Common myeloid progenitor, CD34-positive (primary cell): ENCODE results near the gene CNN2.

Experiments
- CTCF ChIA-PET: fragments of 350-600 bp; sonication (Branson Sonifier 250); formaldehyde crosslinking; loops from one replicate; lab custom pipeline; 2021; ENCODE audit warnings: antibody characterized with exemption; lab: Charles Lee
- POLR2A ChIA-PET: fragments of 350-600 bp; sonication (Branson Sonifier 250); formaldehyde crosslinking; loops from one replicate; lab custom pipeline; 2021; ENCODE audit warnings: antibody characterized with exemption; lab: Charles Lee
- DNase-seq, 3 donors: peaks; one replicate each; pipeline versions ENCODE4 v3.0.0 to v3.0.0-alpha.2; 2013
- H3K27ac ChIP-seq, 2 experiments: 1 replicate in 1 of 2; 2 replicates in 1 of 2; pipeline ENCODE4 v1.7.0; 2013; ENCODE audit warnings: inconsistent platforms in 2 of 2, low read length in 2 of 2, mild to moderate bottlenecking in 2 of 2, low read depth in 1 of 2, moderate library complexity in 1 of 2; ENCODE audit not compliant: severe bottlenecking in 2 of 2, insufficient read depth in 1 of 2, poor library complexity in 1 of 2
- H3K27me3 ChIP-seq, 5 experiments: replicated peaks in 2 of 5; 1 replicate in 3 of 5; 2 replicates in 2 of 5; pipeline versions ENCODE4 v1.6.1 to v1.7.0; 2013; ENCODE audit warnings: low read length in 4 of 5, mild to moderate bottlenecking in 2 of 5, moderate library complexity in 2 of 5, inconsistent platforms in 1 of 5; ENCODE audit not compliant: insufficient read depth in 5 of 5, control insufficient read depth in 4 of 5
- H3K36me3 ChIP-seq, 4 experiments: 1 replicate in 2 of 4; 2 replicates in 2 of 4; pipeline versions ENCODE4 v1.6.1 to v1.7.0; 2013; ENCODE audit warnings: low read length in 3 of 4, control low read depth in 1 of 4, mild to moderate bottlenecking in 1 of 4; ENCODE audit not compliant: control insufficient read depth in 4 of 4, insufficient read depth in 4 of 4
- H3K4me1 ChIP-seq, 4 experiments: 1 replicate in 3 of 4; 2 replicates in 1 of 4; pipeline versions ENCODE4 v1.6.1 to v1.7.1; 2013; ENCODE audit warnings: low read length in 3 of 4, mild to moderate bottlenecking in 3 of 4, control low read depth in 1 of 4, inconsistent platforms in 1 of 4, moderate library complexity in 1 of 4; ENCODE audit not compliant: control insufficient read depth in 4 of 4, insufficient read depth in 4 of 4; ENCODE audit errors: control extremely low read depth in 1 of 4
- H3K4me3 ChIP-seq, 7 experiments: 1 replicate in 4 of 7; 2 replicates in 3 of 7; pipeline versions ENCODE4 v1.5.1 to v1.7.0; 2013; ENCODE audit warnings: mild to moderate bottlenecking in 7 of 7, low read length in 6 of 7, moderate library complexity in 6 of 7, inconsistent platforms in 2 of 7, low read depth in 2 of 7, control low read depth in 1 of 7; ENCODE audit not compliant: insufficient read depth in 4 of 7, control insufficient read depth in 1 of 7; ENCODE audit errors: extremely low read depth in 1 of 7
- H3K9me3 ChIP-seq, 5 experiments: 1 replicate in 4 of 5; 2 replicates in 1 of 5; pipeline versions ENCODE4 v1.6.1 to v1.7.1; 2013; ENCODE audit warnings: low read length in 4 of 5, mild to moderate bottlenecking in 2 of 5, inconsistent platforms in 1 of 5, low read depth in 1 of 5, moderate library complexity in 1 of 5; ENCODE audit not compliant: control insufficient read depth in 4 of 5, insufficient read depth in 2 of 5; ENCODE audit errors: control extremely low read depth in 1 of 5
- WGBS: methylation state at CpG from one replicate; pipeline ENCODE4 v1.1.5; 2013; ENCODE audit not compliant: insufficient coverage; 5-methylcytosine and 5-hydroxymethylcytosine counted together

Gene CNN2

GRCh38 chr19:1055886-1056620 lies 29.6 kb downstream of the CNN2 start:
- H3K36me3 ChIP-seq = peaks cover 0 to 43% (median 27%) of the 10 kb centered on the region in 4 experiments
- no peak overlapping the region for H3K27ac ChIP-seq
- CTCF ChIA-PET = interaction anchor here (1.0 to 1.7 kb wide), 3 partner anchors 9 to 15 kb away, joined by 3 to 11 read pairs (median 3); partner anchors contain the start of gene ARHGAP45
- no peak for DNase-seq
- WGBS = 99% methylated on average over 18 of the region's 20 CpGs
- peaks cover 0 to 40% (median 36%) of the 10 kb centered on the region in 5 experiments for H3K9me3 ChIP-seq
- no peaks in the 10 kb centered on the region for H3K4me1 ChIP-seq
- POLR2A ChIA-PET = interaction anchor here (1.6 kb wide), 1 partner anchor 35 kb away, joined by 3 read pairs; the partner anchor contains the start of genes RNU6-2 and TMEM259
- H3K4me3 ChIP-seq = no peak overlapping the region
- no peaks in the 10 kb centered on the region for H3K27me3 ChIP-seq

- 50% methylated on average over 2 of the region's 3 CpGs for WGBS
- ChIA-PET CTCF (interaction anchor here (1.0 to 1.7 kb wide), 3 partner anchors 8 to 16 kb away, joined by 3 to 11 read pairs (median 3); partner anchors contain the start of gene ARHGAP45), POLR2A (interaction anchor here (0.6 to 1.6 kb wide), 2 partner anchors 20 to 36 kb away, joined by 3 read pairs; partner anchors contain the start of genes RNU6-2 and TMEM259)
- Histone ChIP-seq H3K27me3 (no peaks in the 10 kb centered on the region), H3K4me3 (no peak overlapping the region), H3K36me3 (peaks cover 0 to 43% (median 28%) of the 10 kb centered on the region in 4 experiments), H3K9me3 (peaks cover 0 to 40% (median 36%) of the 10 kb centered on the region in 5 experiments), H3K4me1 (no peaks in the 10 kb centered on the region), H3K27ac (no peak overlapping the region)
- peak; percentile 75 to 83 (median 82) for DNase-seq
Measured at GRCh38 chr19:1057176-1057855, 30.9 kb downstream of the CNN2 start.

- Histone ChIP-seq H3K27ac (no peak overlapping the region), H3K4me1 (no peaks in the 10 kb centered on the region), H3K9me3 (peaks cover 0 to 40% (median 36%) of the 10 kb centered on the region in 5 experiments), H3K36me3 (peaks cover 0 to 43% (median 28%) of the 10 kb centered on the region in 4 experiments), H3K27me3 (no peaks in the 10 kb centered on the region), H3K4me3 (no peak overlapping the region)
- DNase-seq = no peak
- ChIA-PET POLR2A (no interaction called here), CTCF (interaction anchor here (1.5 kb wide), 1 partner anchor 18 kb away, joined by 4 read pairs; no protein-coding TSS in a partner anchor)
- 100% methylated on average over 5 of the region's 5 CpGs for WGBS
Measured at GRCh38 chr19:1058112-1058511, 31.7 kb downstream of the CNN2 start.

- ChIA-PET CTCF (interaction anchor here (0.6 to 0.7 kb wide), 3 partner anchors 60 to 197 kb away, joined by 3 read pairs; partner anchors contain the start of gene GRIN3B), POLR2A (no interaction called here)
- no peaks in the 10 kb centered on the region for H3K27me3 ChIP-seq
- DNase-seq = no peak
- peaks cover 0 to 38% (median 32%) of the 10 kb centered on the region in 5 experiments for H3K9me3 ChIP-seq
- 93% methylated on average over 5 of the region's 5 CpGs for WGBS
- no peak overlapping the region for H3K4me3 ChIP-seq
- H3K4me1 ChIP-seq = peaks cover 0 to 14% (median 10%) of the 10 kb centered on the region in 4 experiments
- no peak overlapping the region for H3K27ac ChIP-seq
- H3K36me3 ChIP-seq = peaks cover 0 to 30% (median 22%) of the 10 kb centered on the region in 4 experiments
Measured at GRCh38 chr19:1060689-1061088, 34.3 kb downstream of the CNN2 start.

- DNase-seq = no peak
- WGBS = 98% methylated on average over 20 of the region's 20 CpGs
- Histone ChIP-seq H3K9me3 (peaks cover 0 to 26% (median 19%) of the 10 kb centered on the region in 5 experiments), H3K4me1 (peaks cover 0 to 27% (median 21%) of the 10 kb centered on the region in 4 experiments), H3K4me3 (no peak overlapping the region), H3K27me3 (no peaks in the 10 kb centered on the region), H3K27ac (no peak overlapping the region), H3K36me3 (peaks cover 0 to 18% (median 10%) of the 10 kb centered on the region in 4 experiments)
- CTCF ChIA-PET = no interaction called here
- POLR2A ChIA-PET = no interaction called here
Measured at GRCh38 chr19:1061987-1062386, 35.6 kb downstream of the CNN2 start.

GRCh38 chr19:1062387-1063029 lies 36.1 kb downstream of the CNN2 start:
- WGBS = 97% methylated on average over 14 of the region's 17 CpGs
- CTCF ChIA-PET = no interaction called here

More at GRCh38 chr19:1062387-1063029, 36.1 kb downstream of the CNN2 start:
- Histone ChIP-seq H3K27ac (no peak overlapping the region), H3K4me1 (peaks cover 0 to 31% (median 22%) of the 10 kb centered on the region in 4 experiments), H3K36me3 (peaks cover 0 to 16% (median 8%) of the 10 kb centered on the region in 4 experiments), H3K27me3 (no peaks in the 10 kb centered on the region), H3K4me3 (no peak overlapping the region), H3K9me3 (peaks cover 0 to 21% (median 14%) of the 10 kb centered on the region in 5 experiments)
- POLR2A ChIA-PET = no interaction called here
- DNase-seq = no peak
